Jurkat, Clone E6-1 (cell line): ENCODE results near the gene CSMD2.

Experiments
- DNase-seq: peaks from one replicate; pipeline ENCODE4 v3.0.0-alpha.2; 2011; ENCODE audit warnings: low read depth, low spot score
- H3K4me3 ChIP-seq: 2 replicates; pipeline ENCODE4 v1.5.1; 2011; ENCODE audit warnings: mild to moderate bottlenecking, low read length, control low read depth, moderate library complexity

The CSMD2 gene

GRCh38 chr1:34065498-34065897 lies 99.5 kb downstream of the CSMD2 start:
- no peak for DNase-seq
- no peak overlapping the region for H3K4me3 ChIP-seq

- no peak overlapping the region for H3K4me3 ChIP-seq
- DNase-seq = no peak
These were observed 104.1 kb downstream of the CSMD2 start for GRCh38 chr1:34060901-34061415.

GRCh38 chr1:34060187-34060730 lies 104.8 kb downstream of the CSMD2 start:
- H3K4me3 ChIP-seq = no peak overlapping the region
- DNase-seq = no peak

- DNase-seq = no peak
- no peak overlapping the region for H3K4me3 ChIP-seq
These were observed 107.5 kb downstream of the CSMD2 start for GRCh38 chr1:34057347-34058130.

DNA sequence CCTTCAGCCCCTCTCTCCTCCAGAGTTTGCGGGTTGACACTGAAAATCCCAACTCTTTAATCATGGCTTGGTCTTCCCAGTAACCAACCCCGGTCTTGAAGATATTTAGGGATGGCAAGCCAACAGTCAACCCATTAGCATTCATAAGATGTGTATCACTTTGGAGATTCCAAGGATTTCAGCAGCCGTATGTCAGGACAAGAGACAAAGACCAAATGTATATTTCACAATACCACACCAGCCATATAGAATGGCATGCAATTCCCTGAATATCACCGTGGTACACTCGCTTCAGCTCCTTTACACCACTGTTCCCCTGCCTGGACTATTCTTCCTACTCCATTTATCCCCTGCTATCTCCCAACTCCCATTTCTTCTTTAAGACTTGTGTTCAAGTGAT lies 109.2 kb downstream of the CSMD2 start:
- no peak overlapping the region for H3K4me3 ChIP-seq
- no peak for DNase-seq

DNA sequence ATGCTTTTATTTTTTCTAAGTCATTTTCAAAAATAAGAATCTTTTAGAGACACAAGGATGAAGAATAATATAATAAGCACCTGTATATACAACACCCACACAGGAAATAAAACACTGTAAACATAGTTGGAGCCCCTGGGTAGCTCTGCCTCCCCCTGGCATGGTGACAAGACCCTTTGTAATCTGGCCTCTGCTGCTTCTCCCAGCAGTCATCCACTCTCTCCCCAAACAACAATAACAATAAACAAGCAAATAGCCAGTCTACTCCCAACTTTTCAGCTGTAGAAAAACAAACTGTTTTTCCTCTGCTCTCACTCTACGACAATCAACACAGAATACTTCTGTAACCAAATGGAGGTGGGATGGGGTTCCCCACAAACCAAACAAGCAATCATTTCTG lies 110.1 kb downstream of the CSMD2 start:
- no peak overlapping the region for H3K4me3 ChIP-seq
- DNase-seq = no peak

DNA sequence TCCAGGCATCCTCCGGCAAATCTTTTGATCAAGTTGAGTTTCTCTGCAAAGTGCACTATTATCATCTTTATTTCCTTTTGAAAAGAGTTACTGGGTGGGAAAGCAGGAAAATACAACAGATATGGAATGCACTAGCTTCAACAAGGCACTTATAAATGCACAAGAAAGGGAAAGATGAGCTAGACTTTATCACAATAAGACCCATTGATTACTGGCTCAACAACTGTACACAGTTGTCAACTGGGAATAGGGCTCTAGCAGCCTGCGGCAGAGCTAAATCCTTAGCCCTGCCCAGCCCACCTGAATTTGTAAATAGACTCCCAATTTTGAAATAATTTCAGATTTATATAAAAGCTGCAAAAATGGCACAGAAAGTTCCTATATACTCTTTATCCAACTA lies 111.4 kb downstream of the CSMD2 start:
- no peak for DNase-seq
- H3K4me3 ChIP-seq = no peak overlapping the region

- no peak for DNase-seq
- H3K4me3 ChIP-seq = no peak overlapping the region
These were observed 112.5 kb downstream of the CSMD2 start for GRCh38 chr1:34052565-34052964.

DNA sequence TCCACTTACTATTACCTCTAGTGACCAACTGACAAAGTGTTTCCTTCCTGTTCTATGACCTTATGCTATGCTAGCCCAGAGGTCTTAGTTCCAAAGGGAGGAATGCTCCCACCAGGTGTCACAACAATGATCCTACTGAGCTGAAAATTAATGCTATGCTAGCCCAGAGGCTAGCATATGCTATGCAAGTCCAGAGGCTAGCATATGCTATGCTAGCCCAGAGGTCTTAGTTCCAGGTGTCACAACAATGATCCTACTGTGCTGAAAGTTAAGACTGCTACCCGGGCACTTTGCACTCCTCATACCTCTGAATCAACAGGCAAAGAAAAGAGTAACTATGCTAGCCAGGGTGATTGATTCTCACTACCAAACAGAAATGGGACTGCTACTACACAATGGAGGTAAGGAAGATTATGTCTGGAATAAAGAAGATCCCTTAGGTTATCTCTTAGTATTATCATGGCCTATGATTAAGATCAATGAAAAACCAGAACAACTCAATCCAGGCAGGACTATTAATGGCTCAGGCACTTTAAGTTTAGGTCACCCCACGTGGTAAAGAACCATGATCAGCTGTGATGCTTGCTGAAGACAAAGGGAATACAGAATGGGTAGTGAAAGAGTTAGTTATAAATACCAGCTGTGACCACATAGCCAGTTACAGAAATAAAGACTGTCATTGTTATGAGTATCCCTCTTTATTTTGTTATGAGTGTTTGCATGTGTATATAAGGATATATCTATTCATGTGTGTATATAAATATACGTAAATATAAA lies 114.1 kb downstream of the CSMD2 start:
- H3K4me3 ChIP-seq = no peak overlapping the region
- DNase-seq = no peak

DNA sequence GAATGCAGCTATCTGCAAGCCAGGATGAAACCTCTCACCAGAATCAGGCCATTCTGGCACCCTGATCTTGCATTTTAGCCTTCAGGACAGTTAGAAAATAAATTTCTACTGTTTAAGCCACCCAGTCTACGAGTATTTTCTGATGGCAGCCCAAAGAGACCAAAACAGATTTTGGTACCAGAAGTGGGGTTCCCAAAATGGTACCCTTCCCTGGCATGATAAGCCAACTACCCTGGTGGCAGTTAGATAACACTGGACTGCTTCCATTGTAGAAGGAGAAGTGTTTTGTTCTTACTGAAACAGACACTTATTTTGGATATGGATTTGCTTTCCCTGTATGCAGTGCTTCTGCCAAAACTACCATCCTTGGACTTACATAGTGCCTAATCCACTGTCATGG lies 115.0 kb downstream of the CSMD2 start:
- no peak overlapping the region for H3K4me3 ChIP-seq
- no peak for DNase-seq

GRCh38 chr1:34049477-34049876 lies 115.6 kb downstream of the CSMD2 start:
- no peak overlapping the region for H3K4me3 ChIP-seq
- no peak for DNase-seq

GRCh38 chr1:34037856-34038255 lies 127.2 kb downstream of the CSMD2 start:
- DNase-seq = no peak

GRCh38 chr1:34037109-34037508 lies 127.9 kb downstream of the CSMD2 start:
- no peak for DNase-seq
- no peak overlapping the region for H3K4me3 ChIP-seq

More at GRCh38 chr1:34037856-34038255, 127.2 kb downstream of the CSMD2 start:
- H3K4me3 ChIP-seq = no peak overlapping the region

GRCh38 chr1:34034036-34034435 lies 131.0 kb downstream of the CSMD2 start:
- no peak overlapping the region for H3K4me3 ChIP-seq
- no peak for DNase-seq

DNA sequence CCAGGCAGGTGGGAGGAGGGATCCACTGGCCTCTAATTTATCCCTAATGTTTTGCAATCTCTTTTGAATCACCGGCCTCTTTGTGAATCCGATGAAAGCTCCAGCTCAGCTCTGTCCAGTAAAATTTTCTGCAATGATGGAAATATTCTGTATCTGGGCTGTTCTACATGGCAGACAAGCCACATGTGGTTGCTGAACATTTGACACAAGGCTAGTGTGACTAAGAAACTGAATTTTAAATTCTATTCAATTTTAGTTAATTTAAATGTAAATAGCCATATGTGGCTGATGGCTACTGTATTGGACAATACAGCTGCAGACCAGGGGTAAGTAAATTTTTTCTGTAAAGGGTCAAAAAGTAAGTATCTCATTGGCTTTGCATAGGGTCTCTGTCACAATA lies 135.1 kb downstream of the CSMD2 start:
- no peak overlapping the region for H3K4me3 ChIP-seq
- DNase-seq = no peak

GRCh38 chr1:34029515-34029914 lies 135.5 kb downstream of the CSMD2 start:
- no peak for DNase-seq

DNA sequence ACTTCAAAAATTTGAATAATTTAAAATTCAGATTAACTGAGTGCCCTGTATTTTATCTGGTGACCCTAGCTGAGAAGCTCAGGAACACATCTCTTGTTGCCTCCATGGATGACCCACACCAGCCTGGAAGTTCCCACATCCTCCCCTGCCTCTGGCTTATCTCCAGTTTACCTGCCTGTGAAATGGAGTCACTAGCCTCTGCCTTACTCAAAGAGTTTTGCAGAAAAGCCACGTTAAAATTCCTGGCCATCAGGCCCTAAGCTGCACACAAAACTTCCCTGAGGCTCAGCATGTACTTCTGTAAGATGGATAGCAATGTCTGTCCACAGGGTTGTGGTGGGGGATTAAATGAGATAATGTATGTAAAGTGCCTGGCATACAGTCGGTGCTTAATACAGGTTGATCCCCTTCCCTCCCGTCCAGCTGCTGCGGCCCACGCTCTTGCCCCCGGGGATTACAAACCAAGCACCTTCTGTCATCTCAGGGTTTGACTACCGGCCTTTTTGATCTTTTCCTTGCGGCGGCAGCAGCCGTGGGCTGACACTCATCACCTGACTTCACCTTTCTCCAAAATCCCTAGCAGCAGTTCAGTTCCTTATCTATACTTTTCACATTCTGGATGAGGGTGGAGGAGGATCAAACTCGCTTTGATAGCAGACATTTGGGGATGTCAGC lies 136.5 kb downstream of the CSMD2 start:
- H3K4me3 ChIP-seq = no peak overlapping the region
- DNase-seq = no peak

More at GRCh38 chr1:34029515-34029914, 135.5 kb downstream of the CSMD2 start:
- no peak overlapping the region for H3K4me3 ChIP-seq

DNA sequence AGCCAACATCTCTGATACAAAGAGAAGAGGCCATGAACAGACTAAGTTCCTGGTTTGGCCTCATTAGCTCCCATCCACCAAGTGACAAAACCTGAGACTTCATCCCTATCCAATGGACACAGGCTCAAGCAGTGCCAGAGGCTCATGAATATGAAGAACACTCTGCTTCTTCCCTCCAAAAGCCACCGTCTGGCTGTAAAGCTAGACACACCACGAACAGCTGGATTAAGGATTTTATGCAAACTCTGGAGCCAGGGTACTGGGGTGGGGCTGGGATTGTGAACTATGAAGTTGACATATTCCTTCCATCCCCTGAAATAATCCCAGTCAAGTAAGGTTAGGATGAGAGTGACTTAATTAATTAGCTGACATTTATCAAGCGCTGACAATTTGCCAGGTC lies 139.4 kb downstream of the CSMD2 start:
- no peak overlapping the region for H3K4me3 ChIP-seq
- DNase-seq = no peak

DNA sequence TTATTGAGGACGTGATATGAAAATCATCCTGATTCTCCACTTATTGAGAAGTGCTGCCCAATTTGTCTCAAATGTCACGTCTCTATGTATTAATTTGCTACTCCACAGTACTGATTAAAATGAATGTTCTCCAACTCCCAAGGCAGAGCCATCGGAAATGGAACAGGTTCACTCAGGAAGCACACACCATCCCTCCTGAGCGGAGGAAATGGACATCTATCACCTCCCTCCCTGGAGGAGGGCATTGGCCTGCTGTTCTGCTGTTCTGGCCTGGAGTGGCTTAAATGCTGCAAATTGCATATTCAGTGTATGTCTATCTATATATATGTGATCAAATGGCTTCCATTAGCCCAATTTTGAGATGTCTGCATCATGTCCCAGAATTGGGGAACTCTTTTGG lies 140.5 kb downstream of the CSMD2 start:
- no peak overlapping the region for H3K4me3 ChIP-seq
- no peak for DNase-seq
